Measurements from ENCODE around the gene GRIPAP1.

DNA sequence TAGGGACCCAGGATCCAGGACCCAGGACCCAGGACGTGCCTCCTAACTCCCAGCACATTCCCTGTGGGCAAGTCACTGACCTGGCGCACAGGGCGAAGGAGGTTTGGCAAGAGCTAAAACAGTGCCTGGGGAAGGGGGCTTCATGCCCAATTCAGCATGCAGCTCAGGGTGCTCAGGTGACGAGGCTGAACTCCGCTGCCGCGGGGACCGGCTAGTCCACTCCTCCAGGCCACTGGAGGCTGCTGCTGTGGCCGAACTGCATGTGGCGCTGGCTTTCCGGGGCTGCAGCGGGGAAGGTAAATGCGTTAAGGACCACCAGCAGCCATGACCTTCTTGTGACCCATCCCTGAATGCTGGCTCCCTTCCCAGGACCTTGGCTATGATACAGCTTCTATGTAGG, 78.3 kb downstream of the GRIPAP1 start:
- TF ChIP-seq, protein P1, sequence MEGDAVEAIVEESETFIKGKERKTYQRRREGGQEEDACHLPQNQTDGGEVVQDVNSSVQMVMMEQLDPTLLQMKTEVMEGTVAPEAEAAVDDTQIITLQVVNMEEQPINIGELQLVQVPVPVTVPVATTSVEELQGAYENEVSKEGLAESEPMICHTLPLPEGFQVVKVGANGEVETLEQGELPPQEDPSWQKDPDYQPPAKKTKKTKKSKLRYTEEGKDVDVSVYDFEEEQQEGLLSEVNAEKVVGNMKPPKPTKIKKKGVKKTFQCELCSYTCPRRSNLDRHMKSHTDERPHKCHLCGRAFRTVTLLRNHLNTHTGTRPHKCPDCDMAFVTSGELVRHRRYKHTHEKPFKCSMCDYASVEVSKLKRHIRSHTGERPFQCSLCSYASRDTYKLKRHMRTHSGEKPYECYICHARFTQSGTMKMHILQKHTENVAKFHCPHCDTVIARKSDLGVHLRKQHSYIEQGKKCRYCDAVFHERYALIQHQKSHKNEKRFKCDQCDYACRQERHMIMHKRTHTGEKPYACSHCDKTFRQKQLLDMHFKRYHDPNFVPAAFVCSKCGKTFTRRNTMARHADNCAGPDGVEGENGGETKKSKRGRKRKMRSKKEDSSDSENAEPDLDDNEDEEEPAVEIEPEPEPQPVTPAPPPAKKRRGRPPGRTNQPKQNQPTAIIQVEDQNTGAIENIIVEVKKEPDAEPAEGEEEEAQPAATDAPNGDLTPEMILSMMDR (conservative IDR thresholded peaks at IDR 0.05): no peak
- no peak for TF ChIP-seq ZFX (IDR thresholded peaks at IDR 0.05)

Data from C4-2B (cell line).